CD4-positive, alpha-beta T cell treated with Interleukin-15 for 4 hours (primary cell): Measurements from ENCODE around the gene STRN4.
A peak's percentile ranks its signal among the peaks of the same experiment; 100 is the strongest.
"Not testable (repeated sequence)": the region's sequence is repeated elsewhere in the genome, so short reads cannot be mapped to it uniquely, and the experiment has no call there.

Experiments used
- DNase-seq: peaks from one replicate; pipeline ENCODE4 v3.0.0-alpha.2; 2020; ENCODE audit warnings: low spot score

The STRN4 gene

GRCh38 chr19:46712768-46713338 lies 33.4 kb downstream of the STRN4 start:
- not testable (repeated sequence) for DNase-seq

GRCh38 chr19:46710687-46711086 lies 35.6 kb downstream of the STRN4 start:
- DNase-seq, result no peak

- peak; percentile 83 for DNase-seq
These were observed 41.7 kb downstream of the STRN4 start for GRCh38 chr19:46704379-46705076.

- DNase-seq, result no peak
These were observed 45.5 kb downstream of the STRN4 start for GRCh38 chr19:46700704-46701103.

GRCh38 chr19:46698395-46699321 lies 47.6 kb downstream of the STRN4 start:
- DNase-seq, result no peak

- no peak for DNase-seq
These were observed 48.9 kb downstream of the STRN4 start for GRCh38 chr19:46697204-46697960.

GRCh38 chr19:46696866-46697203 lies 49.4 kb downstream of the STRN4 start:
- no peak for DNase-seq

- no peak for DNase-seq
These were observed 50.2 kb downstream of the STRN4 start for GRCh38 chr19:46696052-46696451.

GRCh38 chr19:46693760-46694159 lies 52.5 kb downstream of the STRN4 start:
- DNase-seq, result no peak

- DNase-seq, result no peak
These were observed 53.1 kb downstream of the STRN4 start for GRCh38 chr19:46692918-46693722.

- no peak for DNase-seq
These were observed 54.3 kb downstream of the STRN4 start for GRCh38 chr19:46691948-46692347.

GRCh38 chr19:46691104-46691503 lies 55.1 kb downstream of the STRN4 start:
- no peak for DNase-seq

- no peak for DNase-seq
These were observed 56.9 kb downstream of the STRN4 start for GRCh38 chr19:46689358-46689757.

- no peak for DNase-seq
These were observed 58.7 kb downstream of the STRN4 start for GRCh38 chr19:46687438-46688145.

GRCh38 chr19:46685189-46685588 lies 61.1 kb downstream of the STRN4 start:
- DNase-seq, result no peak

GRCh38 chr19:46678110-46678732 lies 68.0 kb downstream of the STRN4 start:
- DNase-seq, result peak; percentile 26

GRCh38 chr19:46674416-46675178 lies 71.7 kb downstream of the STRN4 start:
- DNase-seq, result no peak

- no peak for DNase-seq
These were observed 75.4 kb downstream of the STRN4 start for GRCh38 chr19:46670813-46671212.
